Gastrocnemius medialis (tissue), 4 donors: ENCODE data around the gene CRACDL.

Source experiments
- CTCF ChIP-seq, 5 experiments: fragments of 450-650 bp in 3 of 5; fragments of 200-600 bp in 2 of 5; sonication (generic) in 2 of 5; IDR thresholded peaks in 4 of 5; conservative IDR thresholded peaks in 1 of 5; 1 replicate in 4 of 5; 2 replicates in 1 of 5; pipeline ENCODE4 v1.5.1; 2016 to 2019; ENCODE audit warnings: antibody characterized with exemption in 5 of 5, mild to moderate bottlenecking in 3 of 5, moderate library complexity in 3 of 5
- POLR2A ChIP-seq, 2 donors: fragments of 450-650 bp; IDR thresholded peaks; one replicate each; pipeline ENCODE4 v1.6.1; 2017; ENCODE audit warnings: antibody characterized with exemption in 2 of 2, mild to moderate bottlenecking in 2 of 2, moderate library complexity in 2 of 2

GRCh38 chr2:98809116-98809515 is 126.9 kb downstream of the CRACDL start:
- TF ChIP-seq CTCF (IDR thresholded peaks at IDR 0.05 in 4 of 5, conservative IDR thresholded peaks at IDR 0.05 in 1 of 5) (no peak), POLR2A (IDR thresholded peaks at IDR 0.05) (no peak)
